Mesendoderm (in vitro differentiated cells): ENCODE data around the gene SLC43A1. TPM values are rescaled to one million over a fixed set of nuclear protein-coding genes. Genes with fewer than 3 reads are reported as not detected.

ENCODE experiments used
- DNase-seq: peaks from one replicate; pipeline ENCODE4 v3.0.0; 2013
- H2AK5ac ChIP-seq: 2 replicates; pipeline ENCODE4 v1.6.1; 2013; ENCODE audit warnings: low read length, inconsistent platforms
- H2BK120ac ChIP-seq: 2 replicates; pipeline ENCODE4 v1.6.1; 2013; ENCODE audit warnings: low read depth, mild to moderate bottlenecking, low read length, moderate library complexity, mixed read lengths
- H2BK15ac ChIP-seq: replicated peaks from 2 replicates; pipeline ENCODE4 v1.6.1; 2013; ENCODE audit warnings: low read depth, mild to moderate bottlenecking, moderate library complexity
- H2BK5ac ChIP-seq: 2 replicates; pipeline ENCODE4 v1.6.1; 2013; ENCODE audit warnings: low read length, inconsistent platforms
- H3K18ac ChIP-seq: 2 replicates; pipeline ENCODE4 v1.6.1; 2013; ENCODE audit warnings: mild to moderate bottlenecking, low read length, mixed read lengths
- H3K23ac ChIP-seq: one replicate; pipeline ENCODE4 v1.6.1; 2013; ENCODE audit warnings: low read length
- H3K27ac ChIP-seq: 2 replicates; pipeline ENCODE4 v1.5.1; 2013; ENCODE audit warnings: low read depth, mild to moderate bottlenecking, inconsistent platforms, low read length, moderate library complexity
- H3K27me3 ChIP-seq: 2 replicates; pipeline ENCODE4 v1.6.1; 2013; ENCODE audit warnings: low read length, control low read depth, mild to moderate bottlenecking, inconsistent platforms; ENCODE audit not compliant: insufficient read depth, poor library complexity
- H3K36me3 ChIP-seq: 2 replicates; pipeline ENCODE4 v1.6.1; 2013; ENCODE audit warnings: low read length, inconsistent platforms; ENCODE audit not compliant: control insufficient read depth, insufficient read depth
- H3K4ac ChIP-seq: one replicate; pipeline ENCODE4 v1.6.1; 2013; ENCODE audit warnings: low read depth, mild to moderate bottlenecking, low read length, moderate library complexity
- H3K4me1 ChIP-seq: 2 replicates; pipeline ENCODE4 v1.6.1; 2013; ENCODE audit warnings: low read depth, low read length, inconsistent platforms; ENCODE audit not compliant: control insufficient read depth
- H3K4me2 ChIP-seq: 2 replicates; pipeline ENCODE4 v1.6.1; 2013; ENCODE audit warnings: low read length
- H3K4me3 ChIP-seq: 2 replicates; pipeline ENCODE4 v1.5.1; 2013; ENCODE audit warnings: mild to moderate bottlenecking, low read length
- H3K56ac ChIP-seq: one replicate; pipeline ENCODE4 v1.6.1; 2013; ENCODE audit warnings: low read length
- H3K79me1 ChIP-seq: 2 replicates; pipeline ENCODE4 v1.6.1; 2013; ENCODE audit warnings: low read length, inconsistent platforms
- H3K79me2 ChIP-seq: 2 replicates; pipeline ENCODE4 v1.6.1; 2013; ENCODE audit warnings: mild to moderate bottlenecking, low read length; ENCODE audit not compliant: control insufficient read depth, insufficient read depth
- H3K9ac ChIP-seq: 2 replicates; pipeline ENCODE4 v1.6.1; 2013; ENCODE audit warnings: low read length, inconsistent platforms
- H4K5ac ChIP-seq: one replicate; pipeline ENCODE4 v1.6.1; 2013; ENCODE audit warnings: low read length
- H4K8ac ChIP-seq: one replicate; pipeline ENCODE4 v1.6.1; 2013; ENCODE audit warnings: low read depth, mild to moderate bottlenecking, control low read depth, low read length, moderate library complexity
- WGBS: extraction: QIAGEN DNeasy Blood & Tissue Kit; methylation state at CpG from one replicate; pipeline ENCODE4 v1.1.7; 2013; ENCODE audit warnings: low lambda C conversion rate, missing lambda C conversion rate; ENCODE audit not compliant: insufficient coverage; ENCODE audit errors: extremely low coverage; 5-methylcytosine and 5-hydroxymethylcytosine counted together
- small RNA-seq: library from polyadenylated mRNA; stranded (forward); fragments of <200 nt; extraction: miRNeasy Mini kit (QIAGEN cat#:217004); gene quantifications from one replicate; pipeline ENCODE3, GENCODE V24; 2013; ENCODE audit not compliant: insufficient read depth

The SLC43A1 gene

DNA sequence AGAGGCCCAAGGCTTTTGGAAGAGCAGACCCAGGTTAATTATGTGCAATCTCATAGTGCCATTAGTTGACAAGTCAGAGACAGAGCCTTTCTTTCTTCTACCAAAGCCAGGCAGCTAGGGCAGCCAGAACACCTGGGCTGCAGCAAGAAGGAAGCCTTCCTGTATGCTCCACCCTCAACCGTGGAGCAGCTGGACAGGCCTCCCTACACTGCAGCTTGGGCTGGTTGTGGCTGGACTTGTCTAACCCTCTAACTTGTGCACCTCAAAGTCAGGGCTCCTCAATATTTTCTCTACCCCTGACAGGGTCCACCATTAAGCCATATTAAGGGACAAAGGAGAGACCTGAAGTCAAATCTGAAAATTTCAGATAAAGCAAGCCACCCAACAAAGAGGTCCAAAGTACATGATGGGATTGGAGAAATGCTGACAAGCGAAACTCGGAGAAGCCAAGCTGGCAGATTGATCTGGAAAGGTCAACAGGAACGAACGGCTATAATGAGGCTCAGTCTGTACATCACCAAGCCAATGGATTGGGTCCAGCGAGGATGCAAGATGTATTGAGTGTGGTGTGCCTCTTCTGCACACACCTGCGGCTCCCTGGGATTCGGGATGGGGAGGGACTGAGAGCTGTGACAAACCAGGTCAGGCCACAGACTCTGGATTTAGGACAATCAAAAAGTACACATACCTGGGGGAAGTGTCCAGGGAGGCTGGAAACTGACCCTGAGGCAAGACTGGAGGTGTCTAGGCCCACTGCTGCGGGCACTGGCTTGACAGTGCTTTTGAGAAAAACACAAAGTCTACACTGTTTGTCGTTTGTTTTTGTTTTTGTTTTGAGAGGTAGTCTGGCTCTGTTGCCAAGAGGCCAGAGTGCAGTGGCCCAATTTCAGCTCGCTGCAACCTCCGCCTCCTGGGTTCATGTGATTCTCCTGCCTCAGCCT, 76.9 kb downstream of the SLC43A1 start:
- no peak overlapping the region for H3K56ac ChIP-seq
- H3K27ac ChIP-seq, result no peak overlapping the region
- H3K9ac ChIP-seq, result no peak overlapping the region
- H3K79me1 ChIP-seq, result no peaks in the 10 kb centered on the region
- WGBS, result no CpG with 5 or more reads among the region's 12 CpGs
- no peak overlapping the region for H4K8ac ChIP-seq
- H2BK120ac ChIP-seq, result no peak overlapping the region
- no peak overlapping the region for H3K18ac ChIP-seq
- no peak overlapping the region for H2BK5ac ChIP-seq
- no peak overlapping the region for H3K4me3 ChIP-seq
- no peaks in the 10 kb centered on the region for H3K79me2 ChIP-seq
- no peak overlapping the region for H4K5ac ChIP-seq
- H3K23ac ChIP-seq, result no peak overlapping the region
- H3K36me3 ChIP-seq, result no peaks in the 10 kb centered on the region
- H3K4me1 ChIP-seq, result no peaks in the 10 kb centered on the region
- no peak for DNase-seq
- no peak overlapping the region for H3K4me2 ChIP-seq
- H2AK5ac ChIP-seq, result no peak overlapping the region
- no peak overlapping the region for H2BK15ac ChIP-seq
- H3K4ac ChIP-seq, result no peak overlapping the region
- H3K27me3 ChIP-seq, result peaks cover 2% of the 10 kb centered on the region

DNA sequence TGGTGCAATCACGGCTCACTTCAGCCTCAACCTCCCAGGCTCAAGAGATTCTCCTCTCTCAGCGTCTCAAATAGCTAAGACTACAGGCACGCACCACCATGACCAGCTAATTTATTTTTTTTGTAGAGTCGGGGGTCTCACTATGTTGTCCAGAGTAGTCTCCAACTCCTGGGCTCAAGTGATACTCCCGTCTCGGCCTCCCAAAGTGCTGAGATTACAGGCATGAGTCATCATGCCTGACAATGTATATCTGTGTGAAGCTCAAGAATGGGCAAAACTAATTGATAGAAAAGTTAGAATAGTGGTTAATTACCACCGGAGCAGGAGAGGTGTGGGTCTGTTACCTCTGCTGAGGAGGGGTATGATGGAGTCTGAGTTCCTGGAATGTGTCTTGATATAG, 79.5 kb downstream of the SLC43A1 start:
- no peak overlapping the region for H2BK15ac ChIP-seq
- no peak overlapping the region for H2BK5ac ChIP-seq
- H3K27ac ChIP-seq, result no peak overlapping the region
- H2BK120ac ChIP-seq, result no peak overlapping the region
- H4K8ac ChIP-seq, result no peak overlapping the region
- no peak overlapping the region for H3K4me3 ChIP-seq
- no peak overlapping the region for H3K4ac ChIP-seq
- no peak overlapping the region for H3K18ac ChIP-seq
- H3K9ac ChIP-seq, result no peak overlapping the region
- H3K23ac ChIP-seq, result no peak overlapping the region
- H3K4me2 ChIP-seq, result no peak overlapping the region
- no peak for DNase-seq
- H4K5ac ChIP-seq, result no peak overlapping the region
- H3K27me3 ChIP-seq, result peaks cover under 1% of the 10 kb centered on the region
- H2AK5ac ChIP-seq, result no peak overlapping the region
- H3K56ac ChIP-seq, result no peak overlapping the region
- no peaks in the 10 kb centered on the region for H3K4me1 ChIP-seq
- no peaks in the 10 kb centered on the region for H3K79me1 ChIP-seq
- no peaks in the 10 kb centered on the region for H3K79me2 ChIP-seq
- no peaks in the 10 kb centered on the region for H3K36me3 ChIP-seq
- WGBS, result no CpG with 5 or more reads among the region's 7 CpGs

- Histone ChIP-seq H4K8ac (no peak overlapping the region), H3K27ac (no peak overlapping the region), H2AK5ac (no peak overlapping the region), H3K23ac (no peak overlapping the region), H3K56ac (peak overlapping the region; percentile 15), H3K4me2 (no peak overlapping the region), H3K79me1 (no peaks in the 10 kb centered on the region), H3K18ac (no peak overlapping the region), H3K79me2 (no peaks in the 10 kb centered on the region), H3K4me3 (no peak overlapping the region), H3K4ac (no peak overlapping the region), H2BK15ac (no peak overlapping the region), H3K4me1 (no peaks in the 10 kb centered on the region), H3K9ac (no peak overlapping the region), H3K36me3 (no peaks in the 10 kb centered on the region), H2BK120ac (no peak overlapping the region), H2BK5ac (no peak overlapping the region), H4K5ac (no peak overlapping the region), H3K27me3 (no peaks in the 10 kb centered on the region)
- DNase-seq, result no peak
- no CpG with 5 or more reads among the region's 15 CpGs for WGBS
Observed at GRCh38 chr11:57434640-57435546, 80.6 kb downstream of the SLC43A1 start.

Small RNAs within 50 kb of the gene (small RNA-seq; reads per million reads assigned to genes)
- not detected for gene RN7SL605P
- gene RNA5SP341, result not detected
